HG02571 (cell line): ENCODE data around the gene MYH14.

Experiments
- ATAC-seq: cut with Tn5 transposase; IDR thresholded peaks from one replicate; pipeline ENCODE4 v1.9.1; 2021; ENCODE audit warnings: mild to moderate bottlenecking, moderate library complexity; ENCODE audit not compliant: unreplicated experiment

Gene MYH14

GRCh38 chr19:50358483-50359327 is 155.3 kb downstream of the MYH14 start:
- no peak for ATAC-seq

GRCh38 chr19:50359328-50359818 is 156.0 kb downstream of the MYH14 start:
- ATAC-seq, result no peak
